NCI-H2227 treated with DMSO at 0.1 percent for 48 hours (cell line): ENCODE measurements around the gene ASGR1.
"Not testable (repeated sequence)": the region's sequence is repeated elsewhere in the genome, so short reads cannot be mapped to it uniquely, and the experiment has no call there.

Source experiments
- DNase-seq: peaks from one replicate; lab custom pipeline; 2025; lab: John Stamatoyannopoulos, UW

ASGR1 gene

GRCh38 chr17:7191069-7191468 is 11.9 kb upstream of the ASGR1 start:
- DNase-seq, result no peak

GRCh38 chr17:7190276-7190917 is 11.2 kb upstream of the ASGR1 start:
- DNase-seq, result no peak

GRCh38 chr17:7186241-7186640 is 7.1 kb upstream of the ASGR1 start:
- DNase-seq, result no peak

- no peak for DNase-seq
These were observed 5.5 kb upstream of the ASGR1 start for GRCh38 chr17:7184647-7185046.

- no peak for DNase-seq
These were observed 4.9 kb upstream of the ASGR1 start for GRCh38 chr17:7184091-7184488.

GRCh38 chr17:7183433-7184090 is 4.4 kb upstream of the ASGR1 start:
- DNase-seq, result no peak

GRCh38 chr17:7182101-7182500 is 2.9 kb upstream of the ASGR1 start:
- DNase-seq, result not testable (repeated sequence)

GRCh38 chr17:7178973-7179316 is 225 bp downstream of the ASGR1 start:
- DNase-seq, result no peak

- DNase-seq, result no peak
These were observed 1.2 kb downstream of the ASGR1 start for GRCh38 chr17:7177954-7178477.

- DNase-seq, result peak; percentile 43
These were observed 1.8 kb downstream of the ASGR1 start for GRCh38 chr17:7177191-7177953.

- no peak for DNase-seq
These were observed 2.4 kb downstream of the ASGR1 start for GRCh38 chr17:7176841-7177190.

- DNase-seq, result no peak
These were observed 2.9 kb downstream of the ASGR1 start for GRCh38 chr17:7176107-7176840.

- DNase-seq, result no peak
These were observed 3.8 kb downstream of the ASGR1 start for GRCh38 chr17:7175330-7175733.

- DNase-seq, result no peak
These were observed 4.4 kb downstream of the ASGR1 start for GRCh38 chr17:7174603-7175326.

GRCh38 chr17:7173687-7174602 is 5.2 kb downstream of the ASGR1 start:
- no peak for DNase-seq

GRCh38 chr17:7172522-7173191 is 6.5 kb downstream of the ASGR1 start:
- not testable (repeated sequence) for DNase-seq

- not testable (repeated sequence) for DNase-seq
These were observed 9.6 kb downstream of the ASGR1 start for GRCh38 chr17:7169565-7169908.

GRCh38 chr17:7168841-7169564 is 10.2 kb downstream of the ASGR1 start:
- not testable (repeated sequence) for DNase-seq

GRCh38 chr17:7167832-7168231 is 11.3 kb downstream of the ASGR1 start:
- DNase-seq, result no peak
